ENCODE results near the gene MAGOH.

DNA sequence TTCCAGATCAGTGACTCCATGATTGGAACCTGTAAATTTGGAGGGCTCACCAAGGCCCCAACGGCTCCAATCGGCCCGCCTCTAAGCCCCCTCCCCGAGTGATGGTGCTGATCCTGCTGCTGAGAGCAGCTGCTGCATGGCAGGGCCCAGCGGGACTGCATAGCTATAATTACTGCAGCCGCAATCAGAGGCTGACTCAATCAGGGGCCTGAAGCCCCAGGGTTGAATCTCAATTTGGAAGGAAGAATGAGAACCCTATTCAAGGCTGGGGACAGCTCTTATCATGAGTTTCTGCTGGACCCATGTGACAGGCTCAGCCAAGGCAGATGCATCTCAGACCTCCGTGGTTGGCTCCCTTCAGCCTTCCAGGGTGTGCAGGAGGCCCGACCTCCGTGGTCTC, 42.8 kb upstream of the MAGOH start:
- TF ChIP-seq, protein P1, sequence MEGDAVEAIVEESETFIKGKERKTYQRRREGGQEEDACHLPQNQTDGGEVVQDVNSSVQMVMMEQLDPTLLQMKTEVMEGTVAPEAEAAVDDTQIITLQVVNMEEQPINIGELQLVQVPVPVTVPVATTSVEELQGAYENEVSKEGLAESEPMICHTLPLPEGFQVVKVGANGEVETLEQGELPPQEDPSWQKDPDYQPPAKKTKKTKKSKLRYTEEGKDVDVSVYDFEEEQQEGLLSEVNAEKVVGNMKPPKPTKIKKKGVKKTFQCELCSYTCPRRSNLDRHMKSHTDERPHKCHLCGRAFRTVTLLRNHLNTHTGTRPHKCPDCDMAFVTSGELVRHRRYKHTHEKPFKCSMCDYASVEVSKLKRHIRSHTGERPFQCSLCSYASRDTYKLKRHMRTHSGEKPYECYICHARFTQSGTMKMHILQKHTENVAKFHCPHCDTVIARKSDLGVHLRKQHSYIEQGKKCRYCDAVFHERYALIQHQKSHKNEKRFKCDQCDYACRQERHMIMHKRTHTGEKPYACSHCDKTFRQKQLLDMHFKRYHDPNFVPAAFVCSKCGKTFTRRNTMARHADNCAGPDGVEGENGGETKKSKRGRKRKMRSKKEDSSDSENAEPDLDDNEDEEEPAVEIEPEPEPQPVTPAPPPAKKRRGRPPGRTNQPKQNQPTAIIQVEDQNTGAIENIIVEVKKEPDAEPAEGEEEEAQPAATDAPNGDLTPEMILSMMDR (IDR thresholded peaks at IDR 0.05), result no peak
- TF ChIP-seq POLR2A (IDR thresholded peaks at IDR 0.05), result no peak
